ENCODE data around the gene KCND3. TPM values are rescaled to one million over a fixed set of nuclear protein-coding genes. Genes with fewer than 3 reads are reported as not detected.
A peak's percentile ranks its signal among the peaks of the same experiment; 100 is the strongest.

Gene KCND3
- total and polyA plus RNA-seq, 8 donors, result 0.87 to 15.8 (median 4.5) TPM

DNA sequence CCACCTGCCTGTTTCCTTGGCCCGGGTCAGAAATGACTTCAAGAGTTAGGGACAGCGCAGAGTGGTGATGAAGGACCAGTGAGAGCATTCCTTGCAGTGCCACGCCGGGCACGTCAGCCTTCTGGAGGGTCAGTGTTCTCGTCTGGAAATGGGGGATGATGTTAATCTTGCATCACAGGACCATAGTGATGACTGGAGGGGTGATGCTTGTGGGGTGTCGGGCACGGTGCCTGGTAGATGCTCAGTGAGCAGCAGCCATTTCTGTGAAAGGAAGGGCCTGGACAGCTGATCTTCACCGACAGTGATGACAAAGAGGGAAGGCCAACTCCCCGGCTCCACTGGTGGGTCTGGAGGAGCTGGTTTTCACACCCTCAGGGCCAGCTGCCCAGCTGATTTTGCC is 177.6 kb downstream of the KCND3 start:
- DNase-seq, result no peak
- intact Hi-C loops (cut with DNase I; ENCODE audit: low total_unique reads), result no loop called here
- Histone ChIP-seq H3K27ac (no peak overlapping the region), H3K4me3 (no peak overlapping the region), H3K36me3 (no peaks in the 10 kb centered on the region), H3K27me3 (no peaks in the 10 kb centered on the region), H3K4me1 (no peaks in the 10 kb centered on the region), H3K9me3 (no peaks in the 10 kb centered on the region)
- TF ChIP-seq, protein P1, sequence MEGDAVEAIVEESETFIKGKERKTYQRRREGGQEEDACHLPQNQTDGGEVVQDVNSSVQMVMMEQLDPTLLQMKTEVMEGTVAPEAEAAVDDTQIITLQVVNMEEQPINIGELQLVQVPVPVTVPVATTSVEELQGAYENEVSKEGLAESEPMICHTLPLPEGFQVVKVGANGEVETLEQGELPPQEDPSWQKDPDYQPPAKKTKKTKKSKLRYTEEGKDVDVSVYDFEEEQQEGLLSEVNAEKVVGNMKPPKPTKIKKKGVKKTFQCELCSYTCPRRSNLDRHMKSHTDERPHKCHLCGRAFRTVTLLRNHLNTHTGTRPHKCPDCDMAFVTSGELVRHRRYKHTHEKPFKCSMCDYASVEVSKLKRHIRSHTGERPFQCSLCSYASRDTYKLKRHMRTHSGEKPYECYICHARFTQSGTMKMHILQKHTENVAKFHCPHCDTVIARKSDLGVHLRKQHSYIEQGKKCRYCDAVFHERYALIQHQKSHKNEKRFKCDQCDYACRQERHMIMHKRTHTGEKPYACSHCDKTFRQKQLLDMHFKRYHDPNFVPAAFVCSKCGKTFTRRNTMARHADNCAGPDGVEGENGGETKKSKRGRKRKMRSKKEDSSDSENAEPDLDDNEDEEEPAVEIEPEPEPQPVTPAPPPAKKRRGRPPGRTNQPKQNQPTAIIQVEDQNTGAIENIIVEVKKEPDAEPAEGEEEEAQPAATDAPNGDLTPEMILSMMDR (IDR thresholded peaks at IDR 0.05), result no peak
- TF ChIP-seq POLR2AphosphoS5 (IDR thresholded peaks at IDR 0.05) (no peak), EP300 (IDR thresholded peaks at IDR 0.05) (no peak), POLR2A (IDR thresholded peaks at IDR 0.05) (no peak)
- WGBS, 5 donors, result 81 to 92% (median 84%) methylated on average over 10 of the region's 10 CpGs

DNA sequence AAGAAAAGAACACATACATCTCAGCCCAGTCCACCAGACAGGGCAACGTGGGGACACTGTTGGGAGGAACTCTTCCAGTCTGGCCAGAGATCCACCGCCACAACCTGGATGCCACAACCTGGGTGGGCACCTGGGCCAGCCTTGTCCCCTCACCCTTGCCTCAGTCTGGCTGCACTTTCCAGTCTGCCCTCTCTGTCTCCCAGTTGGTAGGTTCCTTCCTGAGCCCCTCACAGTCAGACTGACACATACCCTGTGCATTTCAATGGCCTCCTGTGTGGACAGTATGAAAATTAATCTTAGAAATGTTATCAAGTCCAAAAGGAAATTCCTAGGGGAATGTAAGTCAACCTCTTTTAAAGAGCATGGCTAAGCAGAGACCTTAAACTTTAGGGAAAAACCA is 184.2 kb downstream of the KCND3 start:
- no peaks in the 10 kb centered on the region for H3K27me3 ChIP-seq
- 71 to 92% (median 72%) methylated on average over 2 of the region's 2 CpGs for WGBS, 5 donors
- H3K4me3 ChIP-seq, result no peak overlapping the region
- no peaks in the 10 kb centered on the region for H3K9me3 ChIP-seq
- TF ChIP-seq POLR2A (IDR thresholded peaks at IDR 0.05), result no peak
- TF ChIP-seq, protein P1 (IDR thresholded peaks at IDR 0.05), result no peak
- no peak for TF ChIP-seq EP300 (IDR thresholded peaks at IDR 0.05)
- no peak for TF ChIP-seq POLR2AphosphoS5 (IDR thresholded peaks at IDR 0.05)
- no peaks in the 10 kb centered on the region for H3K4me1 ChIP-seq
- H3K36me3 ChIP-seq, result no peaks in the 10 kb centered on the region
- no peak overlapping the region for H3K27ac ChIP-seq
- DNase-seq, result no peak
- intact Hi-C loops (cut with DNase I; ENCODE audit: low total_unique reads), result no loop called here

DNA sequence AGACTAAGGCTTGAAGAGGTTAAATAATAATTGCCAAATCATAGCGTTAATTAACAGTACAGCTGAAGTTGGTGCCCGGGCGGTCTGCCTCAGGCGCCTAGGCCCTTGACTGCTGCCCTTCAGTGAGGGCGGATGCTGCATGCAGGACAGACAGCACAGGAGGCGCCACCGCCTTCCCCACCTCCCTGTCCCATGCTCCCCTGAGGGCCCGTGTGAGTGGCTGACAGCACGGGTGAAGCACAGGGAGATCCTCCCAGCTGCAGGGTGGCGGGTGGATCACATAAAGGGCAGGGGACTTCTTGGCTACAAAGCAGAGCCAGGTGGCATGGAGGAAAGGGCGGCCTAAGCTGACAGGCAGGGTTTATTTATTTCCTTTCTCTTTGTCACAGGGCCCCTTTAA is 184.7 kb downstream of the KCND3 start:
- H3K4me3 ChIP-seq, result no peak overlapping the region
- H3K36me3 ChIP-seq, result no peaks in the 10 kb centered on the region
- H3K27ac ChIP-seq, result no peak overlapping the region
- intact Hi-C loops (cut with DNase I; ENCODE audit: low total_unique reads), result no loop called here
- H3K4me1 ChIP-seq, result no peaks in the 10 kb centered on the region
- H3K27me3 ChIP-seq, result no peaks in the 10 kb centered on the region
- TF ChIP-seq POLR2AphosphoS5 (IDR thresholded peaks at IDR 0.05), result no peak
- TF ChIP-seq, protein P1 (IDR thresholded peaks at IDR 0.05), result no peak
- no peak for TF ChIP-seq POLR2A (IDR thresholded peaks at IDR 0.05)
- TF ChIP-seq EP300 (IDR thresholded peaks at IDR 0.05), result no peak
- WGBS, 5 donors, result 78 to 88% (median 81%) methylated on average over 10 to 11 of the region's 11 CpGs
- H3K9me3 ChIP-seq, result no peaks in the 10 kb centered on the region
- DNase-seq, result no peak

DNA sequence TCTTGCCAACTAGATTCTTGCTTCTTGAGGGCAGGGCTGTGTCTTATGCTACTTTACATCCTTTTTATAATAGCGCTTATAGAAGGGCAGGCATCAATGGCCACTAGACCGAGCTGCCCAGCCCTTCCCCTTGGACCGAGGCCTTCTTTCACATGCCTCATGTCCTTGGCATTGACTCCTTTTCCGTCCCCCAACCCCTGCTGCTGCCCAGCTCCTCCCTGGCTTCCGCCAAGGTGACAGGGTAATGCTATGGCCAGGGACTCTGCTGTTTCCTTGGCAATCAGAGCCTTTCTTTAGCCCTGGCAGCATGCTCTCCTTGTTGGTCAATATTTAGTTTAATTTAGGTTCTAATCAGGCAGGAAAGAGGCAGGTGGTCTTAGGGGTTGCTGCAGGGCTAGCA is 185.5 kb downstream of the KCND3 start:
- no peak for TF ChIP-seq POLR2AphosphoS5 (IDR thresholded peaks at IDR 0.05)
- no peak for TF ChIP-seq EP300 (IDR thresholded peaks at IDR 0.05)
- TF ChIP-seq, protein P1 (IDR thresholded peaks at IDR 0.05), result no peak
- no peak for TF ChIP-seq POLR2A (IDR thresholded peaks at IDR 0.05)
- H3K27me3 ChIP-seq, result no peaks in the 10 kb centered on the region
- WGBS, 5 donors, result 67 to 83% (median 76%) methylated on average over 5 of the region's 5 CpGs

More for the DNA sequence above, 185.5 kb downstream of the KCND3 start:
- H3K27ac ChIP-seq, result no peak overlapping the region
- H3K4me1 ChIP-seq, result no peaks in the 10 kb centered on the region
- no peaks in the 10 kb centered on the region for H3K36me3 ChIP-seq
- peak in 1 of 2 donors; percentile 16 for DNase-seq
- H3K9me3 ChIP-seq, result no peaks in the 10 kb centered on the region
- no peak overlapping the region for H3K4me3 ChIP-seq
- intact Hi-C loops (cut with DNase I; ENCODE audit: low total_unique reads), result no loop called here
